Colonic mucosa (tissue), 4 donors: ENCODE data around the gene FOXC2. TPM values are rescaled to one million over a fixed set of nuclear protein-coding genes. Genes with fewer than 3 reads are reported as not detected.

Source experiments
- DNase-seq: peaks from one replicate; pipeline ENCODE4 v3.0.0-alpha.2; 2020
- H3K27ac ChIP-seq: fragments of 200-600 bp; one replicate; pipeline ENCODE4 v1.8.0; 2021
- H3K27me3 ChIP-seq: fragments of 200-600 bp; one replicate; pipeline ENCODE4 v1.8.0; 2021
- H3K36me3 ChIP-seq: fragments of 200-600 bp; one replicate; pipeline ENCODE4 v1.8.0; 2021
- H3K4me1 ChIP-seq: fragments of 200-600 bp; one replicate; pipeline ENCODE4 v1.8.0; 2021; ENCODE audit warnings: mild to moderate bottlenecking
- H3K4me3 ChIP-seq: fragments of 200-600 bp; one replicate; pipeline ENCODE4 v1.8.0; 2021
- H3K9ac ChIP-seq, 2 donors: one replicate each; pipeline ENCODE4 v1.7.0; 2013; ENCODE audit warnings: control low read depth in 2 of 2, low read depth in 2 of 2, low read length in 2 of 2
- H3K9me3 ChIP-seq: fragments of 200-600 bp; one replicate; pipeline ENCODE4 v1.8.0; 2021
- CTCF ChIP-seq: fragments of 200-600 bp; IDR thresholded peaks from one replicate; pipeline ENCODE4 v1.8.0; 2022; ENCODE audit warnings: antibody characterized with exemption, mild to moderate bottlenecking
- intact Hi-C: fragments of 100-400 bp; cut with DNase I; formaldehyde crosslinking; loops from one replicate; pipeline ENCODE4 v1.14.1; 2022
- total RNA-seq, 2 donors: library from RNA; stranded (reverse); fragmentation: NEBNext Ultra II Directional in 1 of 2; extraction: Animal tissue kit (Norgen Biotek cat#: 25700) in 1 of 2; gene quantifications; one replicate each; pipeline ENCODE4 v1.2.1, GENCODE V29; 2021
- donor health status: healthy.
- donor health status: DM: no; HTN: no; CAD: no.
- donor health status: DM: no; HTN: no; CAD: no.

The FOXC2 gene
- total RNA-seq, 2 donors from 2014 or later: 0.11 to 0.22 TPM

GRCh38 chr16:86565644-86566511 is 751 bp upstream of the FOXC2 start:
- no peak overlapping the region for H3K27ac ChIP-seq
- DNase-seq: no peak

DNA sequence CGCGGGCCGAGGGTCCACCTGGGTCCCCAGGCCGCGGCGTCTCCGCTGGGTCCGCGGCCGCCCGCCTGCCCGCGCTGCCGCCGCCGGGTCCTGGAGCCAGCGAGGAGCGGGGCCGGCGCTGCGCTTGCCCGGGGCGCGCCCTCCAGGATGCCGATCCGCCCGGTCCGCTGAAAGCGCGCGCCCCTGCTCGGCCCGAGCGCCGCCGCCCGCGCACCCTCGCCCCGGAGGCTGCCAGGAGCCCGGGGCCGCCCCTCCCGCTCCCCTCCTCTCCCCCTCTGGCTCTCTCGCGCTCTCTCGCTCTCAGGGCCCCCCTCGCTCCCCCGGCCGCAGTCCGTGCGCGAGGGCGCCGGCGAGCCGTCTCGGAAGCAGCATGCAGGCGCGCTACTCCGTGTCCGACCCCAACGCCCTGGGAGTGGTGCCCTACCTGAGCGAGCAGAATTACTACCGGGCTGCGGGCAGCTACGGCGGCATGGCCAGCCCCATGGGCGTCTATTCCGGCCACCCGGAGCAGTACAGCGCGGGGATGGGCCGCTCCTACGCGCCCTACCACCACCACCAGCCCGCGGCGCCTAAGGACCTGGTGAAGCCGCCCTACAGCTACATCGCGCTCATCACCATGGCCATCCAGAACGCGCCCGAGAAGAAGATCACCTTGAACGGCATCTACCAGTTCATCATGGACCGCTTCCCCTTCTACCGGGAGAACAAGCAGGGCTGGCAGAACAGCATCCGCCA is 504 bp downstream of the FOXC2 start:
- TF ChIP-seq CTCF: no peak
- no peaks in the 10 kb centered on the region for H3K36me3 ChIP-seq
- H3K9ac ChIP-seq: peak overlapping the region in 1 of 2 donors; percentile 35
- intact Hi-C loops: loop anchor here (10.0 kb wide), 1 partner anchor 638 kb away; no protein-coding TSS in a partner anchor
- no peak for DNase-seq
- no peaks in the 10 kb centered on the region for H3K9me3 ChIP-seq
- peaks cover 76% of the 10 kb centered on the region for H3K27me3 ChIP-seq
- H3K4me1 ChIP-seq: no peaks in the 10 kb centered on the region
- no peak overlapping the region for H3K27ac ChIP-seq
- no peak overlapping the region for H3K4me3 ChIP-seq

More at GRCh38 chr16:86565644-86566511, 751 bp upstream of the FOXC2 start:
- Histone ChIP-seq H3K27me3 (peaks cover 68% of the 10 kb centered on the region), H3K4me1 (no peaks in the 10 kb centered on the region), H3K4me3 (no peak overlapping the region), H3K36me3 (no peaks in the 10 kb centered on the region), H3K9ac (no peak overlapping the region), H3K9me3 (no peaks in the 10 kb centered on the region)
- no peak for TF ChIP-seq CTCF
- intact Hi-C loops: loop anchor here (2.0 to 10.0 kb wide), 2 partner anchors 307 to 639 kb away; no protein-coding TSS in a partner anchor

DNA sequence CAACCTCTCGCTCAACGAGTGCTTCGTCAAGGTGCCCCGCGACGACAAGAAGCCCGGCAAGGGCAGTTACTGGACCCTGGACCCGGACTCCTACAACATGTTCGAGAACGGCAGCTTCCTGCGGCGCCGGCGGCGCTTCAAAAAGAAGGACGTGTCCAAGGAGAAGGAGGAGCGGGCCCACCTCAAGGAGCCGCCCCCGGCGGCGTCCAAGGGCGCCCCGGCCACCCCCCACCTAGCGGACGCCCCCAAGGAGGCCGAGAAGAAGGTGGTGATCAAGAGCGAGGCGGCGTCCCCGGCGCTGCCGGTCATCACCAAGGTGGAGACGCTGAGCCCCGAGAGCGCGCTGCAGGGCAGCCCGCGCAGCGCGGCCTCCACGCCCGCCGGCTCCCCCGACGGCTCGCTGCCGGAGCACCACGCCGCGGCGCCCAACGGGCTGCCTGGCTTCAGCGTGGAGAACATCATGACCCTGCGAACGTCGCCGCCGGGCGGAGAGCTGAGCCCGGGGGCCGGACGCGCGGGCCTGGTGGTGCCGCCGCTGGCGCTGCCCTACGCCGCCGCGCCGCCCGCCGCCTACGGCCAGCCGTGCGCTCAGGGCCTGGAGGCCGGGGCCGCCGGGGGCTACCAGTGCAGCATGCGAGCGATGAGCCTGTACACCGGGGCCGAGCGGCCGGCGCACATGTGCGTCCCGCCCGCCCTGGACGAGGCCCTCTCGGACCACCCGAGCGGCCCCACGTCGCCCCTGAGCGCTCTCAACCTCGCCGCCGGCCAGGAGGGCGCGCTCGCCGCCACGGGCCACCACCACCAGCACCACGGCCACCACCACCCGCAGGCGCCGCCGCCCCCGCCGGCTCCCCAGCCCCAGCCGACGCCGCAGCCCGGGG is 1.3 kb downstream of the FOXC2 start:
- intact Hi-C loops: loop anchor here (10.0 kb wide), 1 partner anchor 637 kb away; no protein-coding TSS in a partner anchor
- TF ChIP-seq CTCF: no peak
- no peaks in the 10 kb centered on the region for H3K9me3 ChIP-seq
- H3K27ac ChIP-seq: no peak overlapping the region
- H3K27me3 ChIP-seq: peaks cover 76% of the 10 kb centered on the region
- no peak overlapping the region for H3K4me3 ChIP-seq
- H3K9ac ChIP-seq: no peak overlapping the region
- H3K36me3 ChIP-seq: no peaks in the 10 kb centered on the region
- H3K4me1 ChIP-seq: no peaks in the 10 kb centered on the region
- DNase-seq: no peak

DNA sequence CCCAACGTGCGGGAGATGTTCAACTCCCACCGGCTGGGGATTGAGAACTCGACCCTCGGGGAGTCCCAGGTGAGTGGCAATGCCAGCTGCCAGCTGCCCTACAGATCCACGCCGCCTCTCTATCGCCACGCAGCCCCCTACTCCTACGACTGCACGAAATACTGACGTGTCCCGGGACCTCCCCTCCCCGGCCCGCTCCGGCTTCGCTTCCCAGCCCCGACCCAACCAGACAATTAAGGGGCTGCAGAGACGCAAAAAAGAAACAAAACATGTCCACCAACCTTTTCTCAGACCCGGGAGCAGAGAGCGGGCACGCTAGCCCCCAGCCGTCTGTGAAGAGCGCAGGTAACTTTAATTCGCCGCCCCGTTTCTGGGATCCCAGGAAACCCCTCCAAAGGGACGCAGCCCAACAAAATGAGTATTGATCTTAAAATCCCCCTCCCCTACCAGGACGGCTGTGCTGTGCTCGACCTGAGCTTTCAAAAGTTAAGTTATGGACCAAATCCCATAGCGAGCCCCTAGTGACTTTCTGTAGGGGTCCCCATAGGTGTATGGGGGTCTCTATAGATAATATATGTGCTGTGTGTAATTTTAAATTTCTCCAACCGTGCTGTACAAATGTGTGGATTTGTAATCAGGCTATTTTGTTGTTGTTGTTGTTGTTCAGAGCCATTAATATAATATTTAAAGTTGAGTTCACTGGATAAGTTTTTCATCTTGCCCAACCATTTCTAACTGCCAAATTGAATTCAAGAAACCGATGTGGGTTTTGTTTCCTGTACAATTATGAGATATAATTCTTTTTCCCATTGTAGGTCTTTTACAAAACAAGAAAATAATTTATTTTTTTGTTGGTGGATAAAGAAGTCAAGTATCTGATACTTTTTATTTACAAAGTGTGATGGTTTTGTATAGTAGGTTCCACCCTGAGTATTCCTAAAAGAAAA is 2.3 kb downstream of the FOXC2 start:
- H3K9me3 ChIP-seq: no peaks in the 10 kb centered on the region
- no peak for DNase-seq
- no peak overlapping the region for H3K4me3 ChIP-seq
- no peaks in the 10 kb centered on the region for H3K36me3 ChIP-seq
- no peak for TF ChIP-seq CTCF
- no peak overlapping the region for H3K27ac ChIP-seq
- intact Hi-C loops: loop anchor here (10.0 kb wide), 1 partner anchor 636 kb away; no protein-coding TSS in a partner anchor
- no peaks in the 10 kb centered on the region for H3K4me1 ChIP-seq
- no peak overlapping the region for H3K9ac ChIP-seq
- H3K27me3 ChIP-seq: peaks cover 84% of the 10 kb centered on the region
